Ascending aorta (tissue), 2 donors: ENCODE data around the gene SERINC2. TPM values are rescaled to one million over a fixed set of nuclear protein-coding genes. Genes with fewer than 3 reads are reported as not detected.
A peak's percentile ranks its signal among the peaks of the same experiment; 100 is the strongest.

Experiments
- DNase-seq, 2 donors: peaks; one replicate each; pipeline ENCODE4 v3.0.0-alpha.2; 2019; ENCODE audit warnings: low spot score in 2 of 2
- H3K27ac ChIP-seq, 2 donors: fragments of 200-600 bp; sonication (generic); one replicate each; pipeline ENCODE4 v1.5.1; 2016 to 2017; ENCODE audit warnings: mild to moderate bottlenecking in 1 of 2
- H3K27me3 ChIP-seq: fragments of 200-600 bp; sonication (generic); one replicate; pipeline ENCODE4 v1.5.1; 2017
- H3K36me3 ChIP-seq, 2 donors: fragments of 200-600 bp; sonication (generic); one replicate each; pipeline ENCODE4 v1.5.1; 2016
- H3K4me1 ChIP-seq, 2 donors: fragments of 200-600 bp; sonication (generic); one replicate each; pipeline ENCODE4 v1.5.1; 2016 to 2017; ENCODE audit warnings: mild to moderate bottlenecking in 1 of 2
- H3K4me3 ChIP-seq, 2 donors: fragments of 200-600 bp; sonication (generic); one replicate each; pipeline ENCODE4 v1.5.1; 2016 to 2017; ENCODE audit warnings: mild to moderate bottlenecking in 1 of 2
- H3K9me3 ChIP-seq, 2 donors: fragments of 200-600 bp; sonication (generic); one replicate each; pipeline ENCODE4 v1.5.1; 2016
- intact Hi-C: fragments of 100-400 bp; cut with DNase I; formaldehyde crosslinking; loops from one replicate; pipeline ENCODE4 v1.15.1; 2023
- total RNA-seq: library from RNA; depleted of rRNA; stranded (reverse); fragments of >200 nt; gene quantifications from one replicate; pipeline ENCODE4 v1.1.0, GENCODE V29; 2016
- TF ChIP-seq, protein P1 (sequence below), 3 experiments: fragments of 200-600 bp in 2 of 3; fragments of 450-650 bp in 1 of 3; sonication (generic) in 2 of 3; IDR thresholded peaks; one replicate each; pipeline ENCODE4 v1.5.1; 2016 to 2019; ENCODE audit warnings: antibody characterized with exemption in 3 of 3, mild to moderate bottlenecking in 1 of 3, moderate library complexity in 1 of 3

SERINC2 gene
- total RNA-seq, 1 donor from 2014 or later = 10.7 TPM

GRCh38 chr1:31434101-31434871 is 21.3 kb downstream of the SERINC2 start:
- no peaks in the 10 kb centered on the region for H3K36me3 ChIP-seq
- H3K27me3 ChIP-seq = no peaks in the 10 kb centered on the region
- no peaks in the 10 kb centered on the region for H3K9me3 ChIP-seq
- no peak overlapping the region for H3K4me3 ChIP-seq
- no peak overlapping the region for H3K27ac ChIP-seq
- TF ChIP-seq, protein P1, sequence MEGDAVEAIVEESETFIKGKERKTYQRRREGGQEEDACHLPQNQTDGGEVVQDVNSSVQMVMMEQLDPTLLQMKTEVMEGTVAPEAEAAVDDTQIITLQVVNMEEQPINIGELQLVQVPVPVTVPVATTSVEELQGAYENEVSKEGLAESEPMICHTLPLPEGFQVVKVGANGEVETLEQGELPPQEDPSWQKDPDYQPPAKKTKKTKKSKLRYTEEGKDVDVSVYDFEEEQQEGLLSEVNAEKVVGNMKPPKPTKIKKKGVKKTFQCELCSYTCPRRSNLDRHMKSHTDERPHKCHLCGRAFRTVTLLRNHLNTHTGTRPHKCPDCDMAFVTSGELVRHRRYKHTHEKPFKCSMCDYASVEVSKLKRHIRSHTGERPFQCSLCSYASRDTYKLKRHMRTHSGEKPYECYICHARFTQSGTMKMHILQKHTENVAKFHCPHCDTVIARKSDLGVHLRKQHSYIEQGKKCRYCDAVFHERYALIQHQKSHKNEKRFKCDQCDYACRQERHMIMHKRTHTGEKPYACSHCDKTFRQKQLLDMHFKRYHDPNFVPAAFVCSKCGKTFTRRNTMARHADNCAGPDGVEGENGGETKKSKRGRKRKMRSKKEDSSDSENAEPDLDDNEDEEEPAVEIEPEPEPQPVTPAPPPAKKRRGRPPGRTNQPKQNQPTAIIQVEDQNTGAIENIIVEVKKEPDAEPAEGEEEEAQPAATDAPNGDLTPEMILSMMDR (IDR thresholded peaks at IDR 0.05) = no peak
- intact Hi-C loops = no loop called here
- no peaks in the 10 kb centered on the region for H3K4me1 ChIP-seq
- DNase-seq = peak in 1 of 2 donors; percentile 30

GRCh38 chr1:31434979-31435378 is 22.0 kb downstream of the SERINC2 start:
- Histone ChIP-seq H3K4me1 (no peaks in the 10 kb centered on the region), H3K27ac (no peak overlapping the region), H3K36me3 (no peaks in the 10 kb centered on the region), H3K9me3 (no peaks in the 10 kb centered on the region), H3K4me3 (no peak overlapping the region), H3K27me3 (no peaks in the 10 kb centered on the region)
- intact Hi-C loops = no loop called here
- peak in 1 of 2 donors; percentile 56 for DNase-seq
- TF ChIP-seq, protein P1 (IDR thresholded peaks at IDR 0.05) = no peak

GRCh38 chr1:31435471-31436409 is 22.7 kb downstream of the SERINC2 start:
- TF ChIP-seq, protein P1 (IDR thresholded peaks at IDR 0.05) = no peak
- Histone ChIP-seq H3K9me3 (no peaks in the 10 kb centered on the region), H3K27ac (no peak overlapping the region), H3K36me3 (no peaks in the 10 kb centered on the region), H3K4me1 (no peaks in the 10 kb centered on the region), H3K4me3 (no peak overlapping the region), H3K27me3 (no peaks in the 10 kb centered on the region)
- DNase-seq = peak in 1 of 2 donors; percentile 53
- intact Hi-C loops = no loop called here

DNA sequence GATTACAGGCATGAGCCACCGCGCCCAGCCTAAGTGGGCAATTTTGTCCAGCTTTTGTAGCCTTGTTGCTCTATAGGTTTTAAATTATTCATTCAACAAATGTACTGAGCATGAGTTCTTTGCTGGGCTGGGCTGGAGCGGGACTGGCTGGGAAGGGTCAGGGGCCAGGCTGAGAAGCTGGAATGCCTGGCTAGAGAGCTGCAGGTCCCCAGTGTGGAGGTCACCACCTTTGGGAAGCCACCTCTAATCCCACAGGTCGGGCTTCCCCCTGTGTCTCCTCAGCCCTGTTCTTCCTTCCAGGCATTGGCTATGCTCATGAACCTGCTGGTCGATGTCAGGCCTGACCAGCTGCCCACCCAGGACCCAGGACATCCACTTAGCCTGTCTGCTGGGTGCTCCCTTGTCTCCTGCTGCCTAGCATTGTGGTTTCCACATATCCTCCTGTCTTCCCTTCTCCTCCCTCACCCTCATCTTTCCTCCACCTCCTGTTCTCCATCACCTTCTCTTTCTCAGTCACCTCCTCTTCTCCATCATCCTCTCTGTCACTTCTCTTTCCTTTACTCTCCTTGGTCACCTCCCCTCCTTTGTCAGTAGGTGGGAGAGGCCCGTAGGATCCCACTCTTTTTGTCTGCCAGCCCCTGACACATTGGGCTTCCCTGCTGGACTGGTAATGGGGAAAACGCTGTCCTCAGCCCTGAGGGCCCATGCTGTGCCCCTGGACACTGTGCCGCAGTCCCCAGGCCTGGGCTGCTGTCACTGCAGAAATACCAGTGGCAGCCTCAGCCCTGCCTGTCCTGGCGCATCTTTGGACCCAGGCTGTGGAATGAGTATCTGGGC is 23.8 kb downstream of the SERINC2 start:
- Histone ChIP-seq H3K4me1 (no peaks in the 10 kb centered on the region), H3K27ac (no peak overlapping the region), H3K27me3 (no peaks in the 10 kb centered on the region), H3K4me3 (no peak overlapping the region), H3K36me3 (no peaks in the 10 kb centered on the region), H3K9me3 (no peaks in the 10 kb centered on the region)
- TF ChIP-seq, protein P1 (IDR thresholded peaks at IDR 0.05) = no peak
- intact Hi-C loops = no loop called here
- no peak for DNase-seq

- TF ChIP-seq, protein P1 (IDR thresholded peaks at IDR 0.05) = no peak
- intact Hi-C loops = no loop called here
Measured at GRCh38 chr1:31437433-31438037, 24.5 kb downstream of the SERINC2 start.

More at GRCh38 chr1:31437433-31438037, 24.5 kb downstream of the SERINC2 start:
- Histone ChIP-seq H3K4me1 (no peaks in the 10 kb centered on the region), H3K27ac (no peak overlapping the region), H3K27me3 (no peaks in the 10 kb centered on the region), H3K36me3 (no peaks in the 10 kb centered on the region), H3K9me3 (no peaks in the 10 kb centered on the region), H3K4me3 (no peak overlapping the region)
- no peak for DNase-seq
